Stimulated activated CD4-positive, alpha-beta T cell treated with anti-CD3 and anti-CD28 coated beads, Interleukin-12 subunit alpha, Interleukin-12 subunit beta, amount 100 ng/mL, for 4 hours (primary cell): ENCODE data around the gene TMED4.
A peak's percentile ranks its signal among the peaks of the same experiment; 100 is the strongest.
"Not testable (repeated sequence)": the region's sequence is repeated elsewhere in the genome, so short reads cannot be mapped to it uniquely, and the experiment has no call there.

Experiments used
- DNase-seq: peaks from one replicate; pipeline ENCODE4 v3.0.0-alpha.2; 2020

TMED4 gene

GRCh38 chr7:44607141-44608068, 25.4 kb upstream of the TMED4 start:
- no peak for DNase-seq

- DNase-seq = peak; percentile 99
These were observed 24.5 kb upstream of the TMED4 start, which contains the start of gene OGDH for GRCh38 chr7:44606341-44607140. Gene OGDH, plus strand, starts transcription at chr7:44606627. Its CDS starts 17,717 bp downstream, at chr7:44624344.

- DNase-seq = no peak
These were observed 22.9 kb upstream of the TMED4 start for GRCh38 chr7:44604941-44605340.

- no peak for DNase-seq
These were observed 21.2 kb upstream of the TMED4 start for GRCh38 chr7:44603193-44603592.

- no peak for DNase-seq
These were observed 20.5 kb upstream of the TMED4 start for GRCh38 chr7:44602576-44602910.

- DNase-seq = no peak
These were observed 17.2 kb upstream of the TMED4 start for GRCh38 chr7:44599222-44599621.

GRCh38 chr7:44597181-44597580, 15.2 kb upstream of the TMED4 start:
- not testable (repeated sequence) for DNase-seq

- no peak for DNase-seq
These were observed 14.1 kb upstream of the TMED4 start for GRCh38 chr7:44595934-44596635.

GRCh38 chr7:44590910-44591309, 8.9 kb upstream of the TMED4 start:
- DNase-seq = no peak

- DNase-seq = peak; percentile 44
These were observed 6.0 kb upstream of the TMED4 start for GRCh38 chr7:44587843-44588711.

GRCh38 chr7:44583146-44583865, 1.3 kb upstream of the TMED4 start:
- DNase-seq = no peak

GRCh38 chr7:44580945-44581878, 819 bp downstream of the TMED4 start:
- peak; percentile 26 for DNase-seq

- no peak for DNase-seq
These were observed 5.8 kb downstream of the TMED4 start for GRCh38 chr7:44576228-44576627.

- no peak for DNase-seq
These were observed 7.0 kb downstream of the TMED4 start for GRCh38 chr7:44575054-44575453.

GRCh38 chr7:44574287-44574872, 7.7 kb downstream of the TMED4 start:
- DNase-seq = no peak

GRCh38 chr7:44573464-44574286, 8.4 kb downstream of the TMED4 start, which contains the start of gene DDX56:
Gene DDX56, minus strand, starts transcription at chr7:44573908. Its CDS starts 13 bp downstream, at chr7:44573895.
- peak; percentile 93 for DNase-seq

- DNase-seq = no peak
These were observed 9.3 kb downstream of the TMED4 start for GRCh38 chr7:44572771-44573170.

- DNase-seq = no peak
These were observed 12.1 kb downstream of the TMED4 start for GRCh38 chr7:44569959-44570358.
